Upper lobe of left lung (tissue), 6 donors: ENCODE measurements around the gene MAP4K1. TPM values are rescaled to one million over a fixed set of nuclear protein-coding genes. Genes with fewer than 3 reads are reported as not detected.
A peak's percentile ranks its signal among the peaks of the same experiment; 100 is the strongest.

Source experiments
- ATAC-seq, 2 donors: fragments of 200-7000 bp; cut with Tn5 transposase; one replicate each; pipeline ENCODE4 v1.9.1; 2022; ENCODE audit warnings: mild to moderate bottlenecking in 2 of 2, moderate library complexity in 2 of 2; ENCODE audit not compliant: low FRiP score in 2 of 2
- DNase-seq, 2 donors: peaks; one replicate each; pipeline ENCODE4 v3.0.0-alpha.2; 2019 to 2020
- H3K27ac ChIP-seq, 4 donors: fragments of 200-600 bp; sonication (generic); one replicate each; pipeline ENCODE4 v1.5.1; 2016 to 2019
- H3K27me3 ChIP-seq, 4 donors: fragments of 200-600 bp; sonication (generic); one replicate each; pipeline ENCODE4 v1.5.1; 2017 to 2019
- H3K36me3 ChIP-seq, 4 donors: fragments of 200-600 bp; sonication (generic); one replicate each; pipeline ENCODE4 v1.5.1; 2016 to 2019
- H3K4me1 ChIP-seq, 4 donors: fragments of 200-600 bp; sonication (generic); one replicate each; pipeline ENCODE4 v1.5.1; 2018 to 2019
- H3K4me3 ChIP-seq, 4 donors: fragments of 200-600 bp; sonication (generic); one replicate each; pipeline ENCODE4 v1.5.1; 2017 to 2019; ENCODE audit warnings: mild to moderate bottlenecking in 2 of 4, moderate library complexity in 1 of 4
- H3K9me3 ChIP-seq, 4 donors: fragments of 200-600 bp; sonication (generic); one replicate each; pipeline ENCODE4 v1.5.1; 2018 to 2019
- EP300 ChIP-seq, 4 donors: sonication (generic); formaldehyde crosslinking; IDR thresholded peaks; one replicate each; pipeline ENCODE4 v1.5.1; 2017; ENCODE audit warnings: antibody characterized with exemption in 4 of 4, control low read depth in 2 of 4
- POLR2A ChIP-seq, 4 donors: fragments of 450-650 bp; IDR thresholded peaks; one replicate each; pipeline ENCODE4 v1.5.1; 2016 to 2017; ENCODE audit warnings: antibody characterized with exemption in 4 of 4, mild to moderate bottlenecking in 2 of 4
- POLR2AphosphoS5 ChIP-seq, 2 donors: sonication (generic); formaldehyde crosslinking; IDR thresholded peaks; one replicate each; pipeline ENCODE4 v1.5.1; 2017; ENCODE audit warnings: antibody characterized with exemption in 2 of 2
- WGBS, 2 donors: methylation state at CpG; one replicate each; pipeline ENCODE4 v1.1.5; 2017 to 2018; 5-methylcytosine and 5-hydroxymethylcytosine counted together
- total RNA-seq, 6 donors: library from RNA; depleted of rRNA in 4 of 6; stranded (reverse); fragments of >200 nt in 4 of 6; gene quantifications; one replicate each; pipeline versions ENCODE4 v1.1.0 to v1.2.1, GENCODE V29; 2016 to 2021
- TF ChIP-seq, protein P1 (sequence below), 6 experiments: fragments of 450-650 bp in 4 of 6; fragments of 200-600 bp in 2 of 6; sonication (generic) in 2 of 6; IDR thresholded peaks; one replicate each; pipeline ENCODE4 v1.5.1; 2016 to 2019; ENCODE audit warnings: antibody characterized with exemption in 6 of 6
- donor health status: DM: no; HTN: no; CAD: no; lungs with moderate emphysema.
- donor health status: DM: no; HTN: yes; CAD: no; lungs with severe emphysema.

Gene MAP4K1
- total RNA-seq, 6 donors from 2014 or later, result 6.2 to 28.3 (median 9.9) TPM

- 62 to 68% methylated on average over 7 of the region's 7 CpGs for WGBS, 2 donors
- H3K4me1 ChIP-seq, result peaks cover 97 to 100% (median 98%) of the 10 kb centered on the region in 4 donors
- peak in 1 of 2 donors; percentile 39 for ATAC-seq
- TF ChIP-seq POLR2AphosphoS5 (IDR thresholded peaks at IDR 0.05) (no peak), EP300 (IDR thresholded peaks at IDR 0.05) (no peak), POLR2A (IDR thresholded peaks at IDR 0.05) (no peak)
- TF ChIP-seq, protein P1, sequence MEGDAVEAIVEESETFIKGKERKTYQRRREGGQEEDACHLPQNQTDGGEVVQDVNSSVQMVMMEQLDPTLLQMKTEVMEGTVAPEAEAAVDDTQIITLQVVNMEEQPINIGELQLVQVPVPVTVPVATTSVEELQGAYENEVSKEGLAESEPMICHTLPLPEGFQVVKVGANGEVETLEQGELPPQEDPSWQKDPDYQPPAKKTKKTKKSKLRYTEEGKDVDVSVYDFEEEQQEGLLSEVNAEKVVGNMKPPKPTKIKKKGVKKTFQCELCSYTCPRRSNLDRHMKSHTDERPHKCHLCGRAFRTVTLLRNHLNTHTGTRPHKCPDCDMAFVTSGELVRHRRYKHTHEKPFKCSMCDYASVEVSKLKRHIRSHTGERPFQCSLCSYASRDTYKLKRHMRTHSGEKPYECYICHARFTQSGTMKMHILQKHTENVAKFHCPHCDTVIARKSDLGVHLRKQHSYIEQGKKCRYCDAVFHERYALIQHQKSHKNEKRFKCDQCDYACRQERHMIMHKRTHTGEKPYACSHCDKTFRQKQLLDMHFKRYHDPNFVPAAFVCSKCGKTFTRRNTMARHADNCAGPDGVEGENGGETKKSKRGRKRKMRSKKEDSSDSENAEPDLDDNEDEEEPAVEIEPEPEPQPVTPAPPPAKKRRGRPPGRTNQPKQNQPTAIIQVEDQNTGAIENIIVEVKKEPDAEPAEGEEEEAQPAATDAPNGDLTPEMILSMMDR (IDR thresholded peaks at IDR 0.05), result no peak
- H3K9me3 ChIP-seq, result no peaks in the 10 kb centered on the region
- H3K36me3 ChIP-seq, result peaks cover 0 to 24% (median 0%) of the 10 kb centered on the region in 4 donors
- no peak for DNase-seq
- no peak overlapping the region for H3K4me3 ChIP-seq
- peak overlapping the region; percentile 13 to 97 (median 92) for H3K27ac ChIP-seq
- no peaks in the 10 kb centered on the region for H3K27me3 ChIP-seq
Observed at GRCh38 chr19:38656171-38656981, 38.6 kb upstream of the MAP4K1 start.

DNA sequence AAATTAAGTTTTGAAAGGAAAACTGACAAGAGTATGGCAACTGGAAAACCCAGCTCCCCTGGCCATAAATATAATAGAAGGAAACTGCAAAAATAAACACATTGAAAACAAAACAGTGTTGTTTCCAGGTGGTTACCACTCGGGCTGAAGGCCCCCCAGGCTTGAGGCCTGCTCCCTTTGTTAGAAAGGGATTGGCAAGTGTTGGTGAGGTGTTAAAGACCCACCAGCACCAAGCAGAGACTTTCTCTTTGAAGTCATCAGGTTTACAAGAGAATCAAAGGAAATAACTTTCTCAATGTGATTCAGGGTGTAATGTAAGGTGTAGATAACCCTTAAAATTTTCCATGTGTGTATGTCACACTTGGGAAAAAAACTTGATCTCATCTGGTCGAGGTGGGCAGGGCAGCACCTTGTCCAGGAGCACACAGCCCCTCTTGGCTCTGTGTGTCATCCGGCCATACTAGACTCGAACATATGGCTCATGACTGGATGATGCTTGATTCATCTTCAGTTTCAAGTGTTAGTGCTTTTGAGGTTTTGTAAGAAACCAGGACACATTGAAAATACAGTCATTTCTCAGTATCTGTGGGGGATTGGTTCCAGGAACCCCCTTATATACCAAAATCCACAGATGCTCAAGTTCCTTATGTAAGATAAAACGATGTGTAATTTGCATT lies 37.5 kb upstream of the MAP4K1 start:
- DNase-seq, result no peak
- TF ChIP-seq POLR2A (IDR thresholded peaks at IDR 0.05) (no peak), EP300 (IDR thresholded peaks at IDR 0.05) (no peak), POLR2AphosphoS5 (IDR thresholded peaks at IDR 0.05) (no peak)
- TF ChIP-seq, protein P1 (IDR thresholded peaks at IDR 0.05), result no peak
- Histone ChIP-seq H3K36me3 (peaks cover 0 to 16% (median 0%) of the 10 kb centered on the region in 4 donors), H3K4me1 (peaks cover 97 to 100% (median 98%) of the 10 kb centered on the region in 4 donors), H3K27ac (peak overlapping the region; percentile 47 to 97 (median 96)), H3K9me3 (no peaks in the 10 kb centered on the region), H3K4me3 (peak overlapping the region in 1 of 4 donors; percentile 4), H3K27me3 (no peaks in the 10 kb centered on the region)
- ATAC-seq, result no peak
- 37 to 44% methylated on average over 5 of the region's 5 CpGs for WGBS, 2 donors

GRCh38 chr19:38654628-38655055 lies 36.9 kb upstream of the MAP4K1 start:
- Histone ChIP-seq H3K36me3 (peaks cover 0 to 16% (median 0%) of the 10 kb centered on the region in 4 donors), H3K27me3 (no peaks in the 10 kb centered on the region), H3K4me3 (peak overlapping the region in 1 of 4 donors; percentile 4), H3K27ac (peak overlapping the region; percentile 94 to 98 (median 97)), H3K9me3 (no peaks in the 10 kb centered on the region), H3K4me1 (peaks cover 96 to 100% (median 99%) of the 10 kb centered on the region in 4 donors)
- ATAC-seq (no peak), DNase-seq (no peak)
- TF ChIP-seq EP300 (IDR thresholded peaks at IDR 0.05), result no peak
- TF ChIP-seq, protein P1 (IDR thresholded peaks at IDR 0.05), result no peak
- TF ChIP-seq POLR2A (IDR thresholded peaks at IDR 0.05), result no peak
- no peak for TF ChIP-seq POLR2AphosphoS5 (IDR thresholded peaks at IDR 0.05)
- WGBS, 2 donors, result 25 to 35% methylated on average over 6 of the region's 6 CpGs

GRCh38 chr19:38653028-38653571 lies 35.3 kb upstream of the MAP4K1 start:
- DNase-seq, result peak in 1 of 2 donors; percentile 64
- Histone ChIP-seq H3K27me3 (no peaks in the 10 kb centered on the region), H3K27ac (peak overlapping the region; percentile 94 to 98 (median 97)), H3K4me1 (peaks cover 87 to 91% (median 89%) of the 10 kb centered on the region in 4 donors), H3K36me3 (peaks cover 0 to 16% (median 0%) of the 10 kb centered on the region in 4 donors), H3K4me3 (no peak overlapping the region), H3K9me3 (no peaks in the 10 kb centered on the region)
- peak in 1 of 2 donors; percentile 60 for ATAC-seq
- 24 to 35% methylated on average over 7 of the region's 7 CpGs for WGBS, 2 donors
- TF ChIP-seq POLR2AphosphoS5 (IDR thresholded peaks at IDR 0.05), result no peak
- no peak for TF ChIP-seq POLR2A (IDR thresholded peaks at IDR 0.05)
- TF ChIP-seq EP300 (IDR thresholded peaks at IDR 0.05), result no peak
- TF ChIP-seq, protein P1 (IDR thresholded peaks at IDR 0.05), result no peak
